ENCODE measurements around the gene OR10C1.

Gene OR10C1

GRCh38 chr6:29489286-29489685 lies 50.2 kb downstream of the OR10C1 start:
- Histone ChIP-seq H3K9ac (ENCODE audit: low read length) (no peak overlapping the region), H2AFZ (ENCODE audit: low read length) (no peak overlapping the region), H4K20me1 (ENCODE audit: insufficient read depth, low read length) (no peaks in the 10 kb centered on the region), H3K4me1 (ENCODE audit: insufficient read depth, low read length, severe bottlenecking) (no peaks in the 10 kb centered on the region), H3K9me3 (ENCODE audit: low read length) (no peaks in the 10 kb centered on the region), H3K27me3 (ENCODE audit: insufficient read depth, low read length) (no peaks in the 10 kb centered on the region), H3F3A (ENCODE audit: insufficient read depth, low read length) (no peaks in the 10 kb centered on the region), H3K27ac (ENCODE audit: low read depth, low read length, poor library complexity, severe bottlenecking) (no peak overlapping the region), H3K4me3 (ENCODE audit: low read depth, low read length, poor library complexity, severe bottlenecking) (no peak overlapping the region), H3K4me2 (ENCODE audit: low read length) (no peak overlapping the region), H3K9me2 (ENCODE audit: low read depth, low read length) (no peaks in the 10 kb centered on the region), H3K36me3 (ENCODE audit: insufficient read depth, low read length) (no peaks in the 10 kb centered on the region), H3K79me2 (ENCODE audit: insufficient read depth, low read length) (no peaks in the 10 kb centered on the region)
- TF ChIP-seq EZH2 (IDR thresholded peaks at IDR 0.05; ENCODE audit: borderline replicate concordance, low read length) = no peak

GRCh38 chr6:29490055-29490454 lies 50.9 kb downstream of the OR10C1 start:
- H3K4me1 ChIP-seq (ENCODE audit: insufficient read depth, low read length, severe bottlenecking) = no peaks in the 10 kb centered on the region
- H4K20me1 ChIP-seq (ENCODE audit: insufficient read depth, low read length) = no peaks in the 10 kb centered on the region
- H3F3A ChIP-seq (ENCODE audit: insufficient read depth, low read length) = no peaks in the 10 kb centered on the region
- H3K36me3 ChIP-seq (ENCODE audit: insufficient read depth, low read length) = no peaks in the 10 kb centered on the region
- H3K27ac ChIP-seq (ENCODE audit: low read depth, low read length, poor library complexity, severe bottlenecking) = no peak overlapping the region
- no peaks in the 10 kb centered on the region for H3K27me3 ChIP-seq (ENCODE audit: insufficient read depth, low read length)
- no peak overlapping the region for H2AFZ ChIP-seq (ENCODE audit: low read length)
- H3K4me2 ChIP-seq (ENCODE audit: low read length) = no peak overlapping the region
- H3K9me2 ChIP-seq (ENCODE audit: low read depth, low read length) = no peaks in the 10 kb centered on the region
- no peaks in the 10 kb centered on the region for H3K9me3 ChIP-seq (ENCODE audit: low read length)
- no peak overlapping the region for H3K4me3 ChIP-seq (ENCODE audit: low read depth, low read length, poor library complexity, severe bottlenecking)
- no peaks in the 10 kb centered on the region for H3K79me2 ChIP-seq (ENCODE audit: insufficient read depth, low read length)
- TF ChIP-seq CTCF (IDR thresholded peaks at IDR 0.05; ENCODE audit: low read length) (no peak), EZH2 (IDR thresholded peaks at IDR 0.05; ENCODE audit: borderline replicate concordance, low read length) (no peak)
- H3K9ac ChIP-seq (ENCODE audit: low read length) = no peak overlapping the region

- H3K27me3 ChIP-seq (ENCODE audit: insufficient read depth, low read length) = no peaks in the 10 kb centered on the region
- no peaks in the 10 kb centered on the region for H3K9me2 ChIP-seq (ENCODE audit: low read depth, low read length)
- H3K9me3 ChIP-seq (ENCODE audit: low read length) = no peaks in the 10 kb centered on the region
- no peak overlapping the region for H3K4me2 ChIP-seq (ENCODE audit: low read length)
- no peak overlapping the region for H3K4me3 ChIP-seq (ENCODE audit: low read depth, low read length, poor library complexity, severe bottlenecking)
- H2AFZ ChIP-seq (ENCODE audit: low read length) = no peak overlapping the region
- no peaks in the 10 kb centered on the region for H4K20me1 ChIP-seq (ENCODE audit: insufficient read depth, low read length)
- H3K27ac ChIP-seq (ENCODE audit: low read depth, low read length, poor library complexity, severe bottlenecking) = no peak overlapping the region
- TF ChIP-seq EZH2 (IDR thresholded peaks at IDR 0.05; ENCODE audit: borderline replicate concordance, low read length) (no peak), CTCF (IDR thresholded peaks at IDR 0.05; ENCODE audit: low read length) (no peak)
- H3K36me3 ChIP-seq (ENCODE audit: insufficient read depth, low read length) = no peaks in the 10 kb centered on the region
- no peaks in the 10 kb centered on the region for H3F3A ChIP-seq (ENCODE audit: insufficient read depth, low read length)
- H3K79me2 ChIP-seq (ENCODE audit: insufficient read depth, low read length) = no peaks in the 10 kb centered on the region
- H3K4me1 ChIP-seq (ENCODE audit: insufficient read depth, low read length, severe bottlenecking) = no peaks in the 10 kb centered on the region
- no peak overlapping the region for H3K9ac ChIP-seq (ENCODE audit: low read length)
These were observed 51.4 kb downstream of the OR10C1 start for GRCh38 chr6:29490552-29490951.
